Astrocyte (in vitro differentiated cells and primary cell): Measurements from ENCODE around the gene DPCD. TPM values are rescaled to one million over a fixed set of nuclear protein-coding genes. Genes with fewer than 3 reads are reported as not detected.
"Not testable (repeated sequence)": the region's sequence is repeated elsewhere in the genome, so short reads cannot be mapped to it uniquely, and the experiment has no call there.

Experiments used
- DNase-seq: peaks from one replicate; pipeline ENCODE4 v3.0.0-alpha.2; 2010; ENCODE audit warnings: low read depth
- FAIRE-seq: peaks from 2 replicates; lab custom pipeline; 2011; peaks lifted over from hg19 to GRCh38; lab: Jason Lieb, UNC
- H2AFZ ChIP-seq: 2 replicates; pipeline ENCODE4 v1.6.0; 2012; ENCODE audit warnings: low read depth, low read length, inconsistent platforms
- H3K27ac ChIP-seq: 2 replicates; pipeline ENCODE4 v1.5.1; 2011; ENCODE audit warnings: low read depth, low read length, inconsistent platforms
- H3K27me3 ChIP-seq: 2 replicates; pipeline ENCODE4 v1.6.0; 2011; ENCODE audit warnings: low read length, inconsistent platforms; ENCODE audit not compliant: insufficient read depth
- H3K36me3 ChIP-seq: 2 replicates; pipeline ENCODE4 v1.5.1; 2011; ENCODE audit warnings: low read length, inconsistent platforms; ENCODE audit not compliant: insufficient read depth
- H3K4me1 ChIP-seq: 2 replicates; pipeline ENCODE4 v1.5.1; 2011; ENCODE audit warnings: low read length, inconsistent platforms; ENCODE audit not compliant: insufficient read depth
- H3K4me2 ChIP-seq: 2 replicates; pipeline ENCODE4 v1.6.0; 2012; ENCODE audit warnings: low read length, inconsistent platforms
- H3K4me3 ChIP-seq: 2 replicates; pipeline ENCODE4 v1.5.1; 2011; ENCODE audit warnings: low read depth, mild to moderate bottlenecking, low read length, inconsistent platforms; ENCODE audit not compliant: insufficient read depth
- H3K79me2 ChIP-seq: 2 replicates; pipeline ENCODE4 v1.6.0; 2012; ENCODE audit warnings: mild to moderate bottlenecking, low read length, inconsistent platforms; ENCODE audit not compliant: insufficient read depth
- H3K9ac ChIP-seq: 2 replicates; pipeline ENCODE4 v1.6.0; 2012; ENCODE audit warnings: mild to moderate bottlenecking, low read length, inconsistent platforms
- H3K9me3 ChIP-seq: 2 replicates; pipeline ENCODE4 v1.5.1; 2012; ENCODE audit warnings: low read depth, mild to moderate bottlenecking, low read length, inconsistent platforms; ENCODE audit not compliant: insufficient read depth
- H4K20me1 ChIP-seq: 2 replicates; pipeline ENCODE4 v1.6.0; 2012; ENCODE audit warnings: low read length, inconsistent platforms; ENCODE audit not compliant: insufficient read depth
- H3K27ac Mint-ChIP-seq: one replicate; pipeline ENCODE4 v1.8.0; 2021; ENCODE audit warnings: mild to moderate bottlenecking, mixed read lengths; ENCODE audit not compliant: unreplicated experiment
- H3K27me3 Mint-ChIP-seq: one replicate; pipeline ENCODE4 v1.8.0; 2021; ENCODE audit warnings: low read depth, mixed read lengths; ENCODE audit not compliant: unreplicated experiment
- H3K36me3 Mint-ChIP-seq: one replicate; pipeline ENCODE4 v1.8.0; 2021; ENCODE audit warnings: low read depth, mixed read lengths; ENCODE audit not compliant: unreplicated experiment
- H3K4me1 Mint-ChIP-seq: one replicate; pipeline ENCODE4 v1.8.0; 2021; ENCODE audit warnings: low read depth, mixed read lengths; ENCODE audit not compliant: unreplicated experiment
- H3K4me3 Mint-ChIP-seq: one replicate; pipeline ENCODE4 v1.8.0; 2021; ENCODE audit warnings: mild to moderate bottlenecking, moderate library complexity, mixed read lengths; ENCODE audit not compliant: unreplicated experiment
- H3K9me3 Mint-ChIP-seq: one replicate; pipeline ENCODE4 v1.8.0; 2021; ENCODE audit warnings: mild to moderate bottlenecking, mixed read lengths; ENCODE audit not compliant: unreplicated experiment
- EZH2 ChIP-seq: IDR thresholded peaks from 2 replicates; pipeline ENCODE4 v1.6.1; 2012; ENCODE audit warnings: mild to moderate bottlenecking, low read length, inconsistent platforms; ENCODE audit not compliant: insufficient read depth
- total RNA-seq: library from RNA; stranded (reverse); gene quantifications from 2 replicates; pipeline ENCODE4 v1.2.1, GENCODE V29; 2021
- TF ChIP-seq, protein P1 (sequence below): IDR thresholded peaks from 2 replicates; pipeline ENCODE4 v1.5.1; 2011; ENCODE audit warnings: low read depth, mild to moderate bottlenecking, inconsistent platforms, low read length, moderate library complexity; ENCODE audit not compliant: insufficient read depth

Gene DPCD
- total RNA-seq, 1 donor from 2014 or later, result 39.4 TPM

DNA sequence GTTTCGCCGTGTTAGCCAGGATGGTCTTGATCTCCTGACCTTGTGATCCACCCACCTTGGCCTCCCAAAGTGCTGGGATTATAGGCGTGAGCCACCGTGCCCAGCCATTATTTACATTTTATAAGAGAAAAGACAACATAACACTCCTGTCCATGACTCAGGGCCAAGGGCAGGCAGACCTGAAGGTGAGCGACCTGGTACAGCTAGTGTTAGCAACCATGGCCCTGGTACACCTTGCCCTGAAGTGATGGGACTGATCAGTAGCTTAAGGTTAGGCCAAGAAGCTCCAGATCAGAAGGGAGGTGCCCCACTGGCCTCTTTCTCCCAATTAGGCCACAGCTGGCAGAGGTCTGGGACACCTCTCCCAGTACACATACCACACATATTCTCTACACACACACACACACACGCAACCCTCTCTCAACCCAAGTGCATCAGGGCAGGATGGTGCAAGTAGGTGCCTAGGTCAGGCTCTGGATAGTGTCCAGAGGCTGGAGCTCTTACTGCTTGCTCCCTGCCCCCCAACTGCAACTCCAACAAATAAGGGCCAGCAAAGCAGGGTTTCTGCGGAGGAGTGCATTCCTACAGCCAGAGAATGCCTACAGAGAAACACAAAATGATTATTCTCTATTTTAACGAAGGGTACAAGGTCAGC lies 43.8 kb downstream of the DPCD start:
- no peaks in the 10 kb centered on the region for H3K9me3 ChIP-seq

DNA sequence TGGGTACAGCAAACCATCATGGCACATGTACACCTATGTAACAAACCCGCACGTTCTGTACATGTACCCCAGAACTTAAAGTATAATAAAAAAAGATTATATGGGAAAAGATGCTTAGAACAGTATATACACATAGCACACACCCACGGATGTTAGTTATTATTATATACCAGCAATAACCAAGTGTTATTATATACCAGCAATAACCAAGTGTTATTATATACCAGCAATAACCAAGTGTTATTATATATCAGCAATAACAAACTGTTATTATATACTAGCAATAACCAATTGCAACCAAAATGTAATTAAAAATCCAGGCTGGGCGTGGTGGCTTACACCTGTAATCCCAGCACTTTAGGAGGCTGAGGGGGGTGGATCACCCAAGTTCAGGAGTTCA lies 45.4 kb downstream of the DPCD start:
- not testable (repeated sequence) for H3K4me1 ChIP-seq, H3K79me2 ChIP-seq, H3K36me3 ChIP-seq, H3K4me2 ChIP-seq, H3K4me1 Mint-ChIP-seq, H3K9me3 Mint-ChIP-seq, H3K27ac Mint-ChIP-seq, H3K27me3 Mint-ChIP-seq, H3K4me3 Mint-ChIP-seq, H3K9ac ChIP-seq, H2AFZ ChIP-seq, H3K27me3 ChIP-seq, H3K4me3 ChIP-seq, FAIRE-seq, DNase-seq, H3K9me3 ChIP-seq, H3K27ac ChIP-seq
- H3K36me3 Mint-ChIP-seq, result peaks cover 11% of the 10 kb centered on the region
- H4K20me1 ChIP-seq, result peaks cover 18% of the 10 kb centered on the region

More for the DNA sequence above, 43.8 kb downstream of the DPCD start:
- Histone ChIP-seq H2AFZ (no peak overlapping the region), H3K4me2 (no peak overlapping the region), H3K79me2 (no peaks in the 10 kb centered on the region), H4K20me1 (peaks cover 23% of the 10 kb centered on the region), H3K4me3 (no peak overlapping the region), H3K27ac (no peak overlapping the region), H3K9ac (no peak overlapping the region), H3K36me3 (no peaks in the 10 kb centered on the region), H3K4me1 (no peaks in the 10 kb centered on the region), H3K27me3 (no peaks in the 10 kb centered on the region)
- H3K9me3 Mint-ChIP-seq, result no peaks in the 10 kb centered on the region
- FAIRE-seq, result no peak
- H3K27me3 Mint-ChIP-seq, result no peaks in the 10 kb centered on the region
- no peak for DNase-seq
- TF ChIP-seq EZH2, result no peak
- H3K4me1 Mint-ChIP-seq, result no peaks in the 10 kb centered on the region
- H3K4me3 Mint-ChIP-seq, result no peak overlapping the region
- H3K36me3 Mint-ChIP-seq, result peaks cover 10% of the 10 kb centered on the region
- no peak overlapping the region for H3K27ac Mint-ChIP-seq

DNA sequence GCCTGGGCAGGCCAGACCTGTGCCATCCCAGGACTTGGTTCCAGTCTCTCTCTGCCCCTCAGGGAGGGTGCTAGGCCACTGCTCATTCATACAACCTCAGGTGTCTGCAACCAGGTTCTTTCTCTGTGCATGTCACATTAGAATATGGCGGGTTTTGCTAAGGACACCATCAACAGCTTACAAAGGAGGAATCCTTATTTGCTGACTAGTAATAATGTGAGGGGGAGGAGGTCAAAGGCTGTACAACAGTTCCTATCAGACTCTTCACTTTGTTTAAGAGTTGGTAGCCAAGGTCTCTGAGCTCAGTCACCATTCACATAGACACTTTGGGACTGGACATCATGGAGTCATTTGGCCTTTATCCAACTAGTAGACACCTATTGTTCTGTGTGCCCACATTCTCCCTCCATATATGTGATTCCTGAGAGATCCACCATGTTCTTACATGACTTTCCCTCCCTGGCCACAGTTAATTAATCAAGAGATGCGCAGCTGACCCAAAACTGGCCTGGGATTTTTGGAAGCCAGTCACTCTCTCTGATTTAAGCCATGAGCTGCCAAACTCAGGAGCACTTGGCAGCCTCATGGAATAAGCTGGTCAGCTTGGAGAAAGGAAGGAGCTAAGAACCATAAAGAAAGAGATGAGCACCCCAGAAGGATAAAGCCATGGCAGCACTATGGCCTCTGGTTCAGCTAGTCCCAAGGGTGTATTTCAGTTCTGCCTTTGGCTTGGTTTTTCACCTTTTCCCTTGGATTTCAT lies 51.2 kb downstream of the DPCD start:
- no peak overlapping the region for H3K4me3 ChIP-seq
- H3K4me3 Mint-ChIP-seq, result no peak overlapping the region
- no peak overlapping the region for H3K9ac ChIP-seq
- no peaks in the 10 kb centered on the region for H3K36me3 ChIP-seq
- H3K36me3 Mint-ChIP-seq, result peaks cover 16% of the 10 kb centered on the region
- H3K4me1 Mint-ChIP-seq, result no peaks in the 10 kb centered on the region
- no peak overlapping the region for H2AFZ ChIP-seq
- no peaks in the 10 kb centered on the region for H3K79me2 ChIP-seq
- peaks cover 22% of the 10 kb centered on the region for H4K20me1 ChIP-seq
- no peaks in the 10 kb centered on the region for H3K27me3 Mint-ChIP-seq
- TF ChIP-seq, protein P1, sequence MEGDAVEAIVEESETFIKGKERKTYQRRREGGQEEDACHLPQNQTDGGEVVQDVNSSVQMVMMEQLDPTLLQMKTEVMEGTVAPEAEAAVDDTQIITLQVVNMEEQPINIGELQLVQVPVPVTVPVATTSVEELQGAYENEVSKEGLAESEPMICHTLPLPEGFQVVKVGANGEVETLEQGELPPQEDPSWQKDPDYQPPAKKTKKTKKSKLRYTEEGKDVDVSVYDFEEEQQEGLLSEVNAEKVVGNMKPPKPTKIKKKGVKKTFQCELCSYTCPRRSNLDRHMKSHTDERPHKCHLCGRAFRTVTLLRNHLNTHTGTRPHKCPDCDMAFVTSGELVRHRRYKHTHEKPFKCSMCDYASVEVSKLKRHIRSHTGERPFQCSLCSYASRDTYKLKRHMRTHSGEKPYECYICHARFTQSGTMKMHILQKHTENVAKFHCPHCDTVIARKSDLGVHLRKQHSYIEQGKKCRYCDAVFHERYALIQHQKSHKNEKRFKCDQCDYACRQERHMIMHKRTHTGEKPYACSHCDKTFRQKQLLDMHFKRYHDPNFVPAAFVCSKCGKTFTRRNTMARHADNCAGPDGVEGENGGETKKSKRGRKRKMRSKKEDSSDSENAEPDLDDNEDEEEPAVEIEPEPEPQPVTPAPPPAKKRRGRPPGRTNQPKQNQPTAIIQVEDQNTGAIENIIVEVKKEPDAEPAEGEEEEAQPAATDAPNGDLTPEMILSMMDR, result no peak
- no peak for TF ChIP-seq EZH2
- no peaks in the 10 kb centered on the region for H3K9me3 Mint-ChIP-seq
- FAIRE-seq (no peak), DNase-seq (no peak)
- H3K4me2 ChIP-seq, result no peak overlapping the region
- no peaks in the 10 kb centered on the region for H3K27me3 ChIP-seq
- H3K27ac ChIP-seq, result no peak overlapping the region
- no peaks in the 10 kb centered on the region for H3K4me1 ChIP-seq
- H3K27ac Mint-ChIP-seq, result no peak overlapping the region
- H3K9me3 ChIP-seq, result no peaks in the 10 kb centered on the region
